Urothelium cell line (cell line): Measurements from ENCODE around the gene TOMM6.
A peak's percentile ranks its signal among the peaks of the same experiment; 100 is the strongest.
"Not testable (repeated sequence)": the region's sequence is repeated elsewhere in the genome, so short reads cannot be mapped to it uniquely, and the experiment has no call there.

Source experiments
- DNase-seq: peaks from one replicate; pipeline ENCODE4 v3.0.0; 2011; ENCODE audit warnings: low spot score, mixed read lengths
- FAIRE-seq: peaks from 2 replicates; lab custom pipeline; 2011; peaks lifted over from hg19 to GRCh38; lab: Jason Lieb, UNC

TOMM6 gene

DNA sequence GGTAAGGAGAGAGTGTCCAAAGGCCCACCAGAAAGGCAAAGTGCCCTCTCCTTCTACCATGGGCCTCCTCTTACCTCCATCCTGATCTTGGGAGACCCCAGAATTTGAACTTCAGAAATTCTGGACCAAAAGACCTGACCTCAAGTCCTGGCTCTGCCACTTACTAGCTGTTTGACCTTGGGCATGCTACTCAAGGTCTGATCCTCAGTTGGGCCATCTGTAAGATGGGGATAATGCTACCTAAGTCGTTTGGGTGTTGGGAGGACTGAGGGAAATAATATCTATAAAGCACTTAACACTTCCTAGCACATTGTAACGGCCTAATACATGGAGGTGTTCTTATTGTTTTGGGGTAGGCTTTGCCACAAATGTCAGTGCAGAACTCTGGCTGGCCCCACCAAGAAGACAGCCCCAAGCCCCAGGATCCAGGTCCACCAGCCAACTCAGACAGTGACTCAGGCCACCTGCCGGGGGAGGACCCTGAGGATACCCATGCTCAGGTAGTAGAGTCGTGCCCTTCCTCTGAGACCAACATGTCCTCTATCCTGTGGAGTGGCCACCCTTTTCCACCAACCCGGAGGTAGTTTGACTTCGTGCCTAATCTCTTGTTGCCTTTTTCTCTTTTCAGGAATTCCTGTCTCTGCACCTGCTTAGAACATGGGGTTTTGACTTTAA lies 4.3 kb upstream of the TOMM6 start:
- DNase-seq (no peak), FAIRE-seq (no peak)

DNA sequence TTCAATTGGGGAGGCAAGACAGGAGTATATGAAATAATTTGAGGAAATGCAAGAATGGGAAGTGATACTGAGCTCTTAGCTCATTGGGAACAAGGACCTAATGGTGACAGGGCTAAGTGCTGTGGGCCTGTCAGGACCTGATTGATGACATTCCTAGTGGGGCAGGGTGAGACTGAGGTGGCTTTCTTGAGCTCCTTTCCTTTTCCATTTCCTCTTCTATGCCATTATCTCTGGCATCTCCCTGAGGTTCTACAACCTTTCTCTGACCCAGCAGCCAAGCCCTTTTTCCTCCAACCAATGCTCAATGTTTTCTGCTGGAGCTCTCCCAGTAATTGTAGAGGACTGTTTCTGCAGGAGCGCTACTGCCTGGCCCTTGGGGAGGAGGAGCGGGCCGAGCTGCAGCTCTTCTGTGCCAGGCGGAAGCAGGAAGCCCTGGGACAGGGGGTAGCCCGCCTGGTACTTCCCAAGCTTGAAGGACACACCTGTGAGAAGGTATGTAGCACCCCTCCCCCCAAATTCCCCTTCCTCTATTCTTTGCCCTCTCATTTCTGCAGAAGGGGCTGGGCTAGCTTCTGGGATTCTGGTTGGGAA lies 2.8 kb upstream of the TOMM6 start:
- FAIRE-seq (no peak), DNase-seq (no peak)

DNA sequence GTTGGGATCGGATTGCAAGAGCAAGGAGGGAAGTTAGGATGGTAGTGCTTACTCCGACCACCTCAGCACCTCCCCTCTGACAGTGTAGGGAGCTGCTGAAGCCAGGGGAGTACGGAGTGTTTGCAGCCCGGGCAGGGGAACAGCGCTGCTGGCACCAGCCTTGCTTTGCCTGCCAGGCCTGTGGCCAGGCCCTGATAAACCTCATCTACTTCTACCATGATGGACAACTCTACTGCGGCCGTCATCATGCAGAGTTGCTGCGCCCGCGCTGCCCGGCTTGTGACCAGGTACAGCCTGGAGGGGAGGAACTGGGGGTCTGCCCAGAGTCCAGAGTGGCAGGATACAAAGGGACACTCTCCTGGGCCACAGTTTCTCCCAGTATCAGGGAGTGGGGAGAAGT lies 2.2 kb upstream of the TOMM6 start:
- no peak for DNase-seq
- no peak for FAIRE-seq

GRCh38 chr6:41785689-41786450 lies 1.6 kb upstream of the TOMM6 start:
- FAIRE-seq: no peak
- peak; percentile 52 for DNase-seq

GRCh38 chr6:41786451-41787218 lies 859 bp upstream of the TOMM6 start:
- FAIRE-seq: no peak

GRCh38 chr6:41789390-41789724 lies 1.9 kb downstream of the TOMM6 start:
- FAIRE-seq (no peak), DNase-seq (no peak)

More at GRCh38 chr6:41786451-41787218, 859 bp upstream of the TOMM6 start:
- peak; percentile 93 for DNase-seq

GRCh38 chr6:41790045-41790444 lies 2.6 kb downstream of the TOMM6 start:
- FAIRE-seq (no peak), DNase-seq (no peak)

DNA sequence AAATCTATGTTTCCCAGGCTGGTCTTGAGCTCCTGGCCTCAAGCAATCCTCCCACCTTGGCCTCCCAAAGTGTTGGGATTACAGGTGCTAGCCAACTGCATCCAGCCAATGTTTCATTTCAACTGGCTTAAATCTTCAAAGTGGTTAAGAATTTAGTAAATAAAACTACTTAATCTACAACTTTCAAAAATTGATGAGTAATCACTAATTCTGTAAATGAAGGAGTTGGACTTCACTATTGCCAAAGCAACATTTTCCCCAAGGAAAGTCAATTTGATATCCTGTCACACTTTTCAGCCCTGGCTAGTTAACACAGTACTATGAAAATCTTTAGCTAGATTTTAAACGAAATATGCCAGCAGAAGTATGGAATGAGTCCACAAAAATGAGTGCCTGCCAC lies 3.8 kb downstream of the TOMM6 start:
- DNase-seq: no peak
- no peak for FAIRE-seq

GRCh38 chr6:41791984-41792383 lies 4.5 kb downstream of the TOMM6 start:
- DNase-seq (no peak), FAIRE-seq (no peak)

DNA sequence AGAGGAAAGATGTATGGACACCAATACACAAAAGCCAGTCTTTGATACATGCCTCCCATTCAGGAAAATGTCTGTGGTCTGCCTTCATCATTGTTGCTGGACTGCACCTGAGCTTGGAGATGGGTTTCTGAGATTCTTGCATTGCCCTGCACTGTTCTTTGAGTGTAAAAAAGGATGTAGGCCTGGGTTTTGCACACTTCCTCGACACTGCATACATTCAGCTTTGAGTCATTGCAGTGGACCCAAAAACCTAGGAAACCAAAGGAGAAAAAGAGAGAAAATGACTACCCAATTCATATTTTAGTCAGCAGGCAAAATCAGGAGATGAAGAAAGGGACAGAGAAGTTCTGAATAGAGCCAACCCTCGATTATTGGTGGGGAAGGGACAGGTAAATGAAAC lies 9.0 kb downstream of the TOMM6 start:
- DNase-seq (no peak), FAIRE-seq (no peak)

GRCh38 chr6:41798901-41799558 lies 11.5 kb downstream of the TOMM6 start:
- DNase-seq (no peak), FAIRE-seq (no peak)

GRCh38 chr6:41799559-41799911 lies 12.0 kb downstream of the TOMM6 start:
- no peak for DNase-seq

GRCh38 chr6:41801380-41801779 lies 13.9 kb downstream of the TOMM6 start:
- no peak for DNase-seq
- no peak for FAIRE-seq

More at GRCh38 chr6:41799559-41799911, 12.0 kb downstream of the TOMM6 start:
- no peak for FAIRE-seq

- no peak for DNase-seq
- FAIRE-seq: no peak
These were observed 18.6 kb downstream of the TOMM6 start for GRCh38 chr6:41805830-41806774.

DNA sequence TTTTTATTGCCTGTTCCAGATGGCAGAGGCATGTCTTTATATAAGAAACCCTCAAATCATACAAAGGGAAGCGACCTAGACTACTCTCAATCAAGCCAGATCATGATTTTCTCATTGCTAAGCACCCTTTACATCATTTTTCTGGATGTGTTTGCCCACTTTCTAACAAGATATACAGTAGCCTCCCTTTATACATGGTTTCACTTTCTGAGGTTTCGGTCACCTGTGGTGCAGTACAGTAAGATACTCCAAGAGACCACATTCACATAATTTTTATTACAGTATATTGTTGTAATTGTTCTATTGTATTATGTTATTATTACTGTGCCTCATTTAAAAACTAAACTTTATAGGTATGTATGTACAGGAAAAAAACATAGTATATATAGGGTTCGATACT lies 23.6 kb downstream of the TOMM6 start:
- FAIRE-seq: no peak
- DNase-seq: no peak

- not testable (repeated sequence) for FAIRE-seq, DNase-seq
These were observed 24.5 kb downstream of the TOMM6 start for GRCh38 chr6:41811946-41812345.

DNA sequence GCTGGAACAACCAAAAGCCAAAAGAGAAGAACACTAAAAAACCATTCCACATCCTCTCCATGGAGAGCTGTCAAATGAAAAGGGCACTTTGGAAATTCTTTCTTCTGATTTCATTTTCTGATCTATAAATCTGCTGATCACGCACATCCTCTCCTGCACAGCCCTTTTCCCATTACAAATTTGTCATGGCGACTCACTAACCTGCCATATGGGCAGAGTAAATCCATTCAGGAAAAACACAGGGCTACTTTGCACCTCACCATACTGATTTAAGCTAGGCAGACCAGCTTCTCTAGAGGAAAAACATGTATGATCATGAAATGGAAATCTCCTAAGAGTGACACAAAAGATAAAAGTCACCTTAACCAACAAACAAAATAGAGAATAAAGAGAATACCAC lies 26.0 kb downstream of the TOMM6 start:
- FAIRE-seq (no peak), DNase-seq (no peak)

GRCh38 chr6:41813956-41814355 lies 26.5 kb downstream of the TOMM6 start:
- DNase-seq: no peak
- FAIRE-seq: no peak

GRCh38 chr6:41814629-41815028 lies 27.1 kb downstream of the TOMM6 start:
- FAIRE-seq (no peak), DNase-seq (no peak)

DNA sequence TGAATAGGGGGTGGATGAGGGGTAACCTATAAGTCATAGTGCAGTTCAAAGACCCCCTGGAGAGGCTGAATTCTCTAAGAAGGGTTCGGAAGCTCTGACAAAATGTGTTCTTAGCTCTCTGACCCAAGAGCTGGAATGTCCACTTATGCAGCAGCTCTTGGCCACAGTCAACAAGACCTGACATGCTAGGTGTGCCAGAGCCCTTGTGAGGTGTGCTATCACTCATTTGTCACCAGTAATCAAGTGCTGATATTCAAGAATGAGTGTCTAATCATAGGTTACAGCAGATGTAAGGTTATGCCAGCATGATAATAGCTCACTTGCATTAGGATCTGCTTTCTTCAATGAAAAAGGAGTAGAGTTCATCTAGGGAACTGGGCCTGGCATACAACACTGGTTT lies 28.1 kb downstream of the TOMM6 start:
- FAIRE-seq (no peak), DNase-seq (no peak)
